ENCODE results near the gene GIPC2.
"Not testable (repeated sequence)": the region's sequence is repeated elsewhere in the genome, so short reads cannot be mapped to it uniquely, and the experiment has no call there.

Gene GIPC2

DNA sequence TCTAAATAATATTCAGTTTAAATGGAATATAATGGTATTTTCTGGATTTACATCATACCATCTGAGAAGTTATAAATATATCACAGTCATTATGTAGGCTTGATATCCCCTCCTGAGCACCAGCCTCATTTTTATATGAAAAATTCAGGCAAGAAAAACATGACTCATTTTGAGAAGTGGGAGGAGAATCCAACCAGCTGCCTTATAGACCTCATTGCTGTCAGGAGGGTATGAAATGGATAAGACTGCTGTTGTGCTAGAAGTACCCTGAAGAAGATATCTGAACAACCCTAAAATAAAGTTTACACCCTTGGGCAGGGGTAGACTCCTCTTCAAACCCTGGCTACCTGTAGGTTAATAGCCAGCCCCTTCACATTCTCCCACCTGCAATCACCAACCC is 8.8 kb downstream of the GIPC2 start:
- Histone ChIP-seq H3K4me3 (ENCODE audit: low read depth, low read length) (no peak overlapping the region), H3K9me3 (no peaks in the 10 kb centered on the region), H3K4me1 (no peaks in the 10 kb centered on the region), H3K36me3 (no peaks in the 10 kb centered on the region), H3K27me3 (no peaks in the 10 kb centered on the region)
- TF ChIP-seq, protein P1, sequence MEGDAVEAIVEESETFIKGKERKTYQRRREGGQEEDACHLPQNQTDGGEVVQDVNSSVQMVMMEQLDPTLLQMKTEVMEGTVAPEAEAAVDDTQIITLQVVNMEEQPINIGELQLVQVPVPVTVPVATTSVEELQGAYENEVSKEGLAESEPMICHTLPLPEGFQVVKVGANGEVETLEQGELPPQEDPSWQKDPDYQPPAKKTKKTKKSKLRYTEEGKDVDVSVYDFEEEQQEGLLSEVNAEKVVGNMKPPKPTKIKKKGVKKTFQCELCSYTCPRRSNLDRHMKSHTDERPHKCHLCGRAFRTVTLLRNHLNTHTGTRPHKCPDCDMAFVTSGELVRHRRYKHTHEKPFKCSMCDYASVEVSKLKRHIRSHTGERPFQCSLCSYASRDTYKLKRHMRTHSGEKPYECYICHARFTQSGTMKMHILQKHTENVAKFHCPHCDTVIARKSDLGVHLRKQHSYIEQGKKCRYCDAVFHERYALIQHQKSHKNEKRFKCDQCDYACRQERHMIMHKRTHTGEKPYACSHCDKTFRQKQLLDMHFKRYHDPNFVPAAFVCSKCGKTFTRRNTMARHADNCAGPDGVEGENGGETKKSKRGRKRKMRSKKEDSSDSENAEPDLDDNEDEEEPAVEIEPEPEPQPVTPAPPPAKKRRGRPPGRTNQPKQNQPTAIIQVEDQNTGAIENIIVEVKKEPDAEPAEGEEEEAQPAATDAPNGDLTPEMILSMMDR (IDR thresholded peaks at IDR 0.05; ENCODE audit: low read depth, low read length), result no peak
- no peak for DNase-seq

DNA sequence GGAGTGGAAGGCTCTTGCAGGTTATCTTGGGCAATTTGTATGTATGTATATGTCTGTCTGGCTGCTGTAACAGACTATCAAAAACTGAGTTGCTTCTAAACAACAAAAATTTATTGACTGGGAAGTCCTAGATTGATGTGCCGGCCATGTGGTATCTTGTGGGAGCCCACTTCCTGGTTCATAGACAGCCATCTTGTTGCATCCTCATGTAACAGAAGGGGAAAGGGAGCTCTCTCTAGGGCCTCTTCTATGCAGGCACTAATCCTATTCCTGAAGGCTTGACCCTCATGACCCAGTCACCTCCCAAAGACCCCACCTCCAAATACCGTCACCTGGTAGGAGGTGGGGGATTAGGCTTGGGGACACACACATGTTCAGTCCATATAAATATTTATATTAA is 9.2 kb downstream of the GIPC2 start:
- Histone ChIP-seq H3K4me3 (ENCODE audit: low read depth, low read length) (no peak overlapping the region), H3K4me1 (no peaks in the 10 kb centered on the region), H3K9me3 (no peaks in the 10 kb centered on the region), H3K36me3 (no peaks in the 10 kb centered on the region), H3K27me3 (no peaks in the 10 kb centered on the region)
- TF ChIP-seq, protein P1 (IDR thresholded peaks at IDR 0.05; ENCODE audit: low read depth, low read length), result no peak
- no peak for DNase-seq

DNA sequence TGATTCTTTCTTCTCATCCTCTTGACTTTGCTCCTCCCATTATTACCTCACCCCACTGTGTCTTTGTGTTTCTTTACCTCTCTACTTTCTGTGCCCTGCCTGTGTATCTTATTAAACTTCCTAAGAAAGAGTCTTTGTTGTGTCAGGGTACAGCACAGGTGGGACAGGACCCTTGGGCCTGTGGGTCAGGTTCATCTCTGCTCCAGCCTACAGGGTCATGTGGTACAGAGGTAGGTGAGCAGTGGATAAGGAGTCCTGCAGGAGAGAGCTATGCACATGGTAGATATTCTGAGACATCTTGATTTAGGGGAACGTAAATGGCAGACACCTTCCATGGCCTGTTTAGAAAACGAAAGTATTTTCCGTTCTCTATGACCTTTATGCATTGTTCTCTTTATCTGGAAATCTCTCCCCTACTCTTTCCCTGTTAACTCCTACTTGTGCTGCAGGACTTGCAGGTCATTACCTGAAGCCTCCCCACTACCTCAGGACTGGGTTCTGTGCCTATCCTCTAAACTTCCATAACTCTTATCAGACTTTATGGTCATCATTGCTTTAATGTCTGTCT is 9.9 kb downstream of the GIPC2 start:
- H3K27me3 ChIP-seq, result no peaks in the 10 kb centered on the region
- no peaks in the 10 kb centered on the region for H3K9me3 ChIP-seq
- no peak overlapping the region for H3K4me3 ChIP-seq (ENCODE audit: low read depth, low read length)
- DNase-seq, result no peak
- TF ChIP-seq, protein P1 (IDR thresholded peaks at IDR 0.05; ENCODE audit: low read depth, low read length), result no peak
- no peaks in the 10 kb centered on the region for H3K4me1 ChIP-seq
- H3K36me3 ChIP-seq, result no peaks in the 10 kb centered on the region

DNA sequence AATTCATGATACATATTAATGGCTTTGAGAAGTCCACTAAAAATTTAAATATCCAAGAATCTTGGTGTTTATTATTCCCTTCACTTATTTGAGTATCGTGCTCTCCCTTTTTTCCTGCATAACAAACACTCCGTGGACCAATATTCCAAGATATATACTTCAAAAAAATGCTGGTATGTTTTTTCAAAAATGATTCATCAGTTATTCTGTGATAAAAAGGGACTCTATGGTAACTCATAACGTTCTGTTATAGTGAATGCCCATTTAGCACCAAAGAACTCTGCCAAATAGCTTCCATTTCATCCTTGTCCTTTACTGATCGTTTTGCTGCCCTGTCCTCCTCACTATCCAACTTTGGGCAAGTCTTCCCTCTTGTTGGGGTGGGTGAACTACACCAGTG is 12.9 kb downstream of the GIPC2 start:
- Histone ChIP-seq H3K36me3 (no peaks in the 10 kb centered on the region), H3K9me3 (no peaks in the 10 kb centered on the region), H3K4me3 (ENCODE audit: low read depth, low read length) (no peak overlapping the region), H3K4me1 (no peaks in the 10 kb centered on the region), H3K27me3 (no peaks in the 10 kb centered on the region)
- no peak for DNase-seq
- TF ChIP-seq, protein P1 (IDR thresholded peaks at IDR 0.05; ENCODE audit: low read depth, low read length), result no peak

DNA sequence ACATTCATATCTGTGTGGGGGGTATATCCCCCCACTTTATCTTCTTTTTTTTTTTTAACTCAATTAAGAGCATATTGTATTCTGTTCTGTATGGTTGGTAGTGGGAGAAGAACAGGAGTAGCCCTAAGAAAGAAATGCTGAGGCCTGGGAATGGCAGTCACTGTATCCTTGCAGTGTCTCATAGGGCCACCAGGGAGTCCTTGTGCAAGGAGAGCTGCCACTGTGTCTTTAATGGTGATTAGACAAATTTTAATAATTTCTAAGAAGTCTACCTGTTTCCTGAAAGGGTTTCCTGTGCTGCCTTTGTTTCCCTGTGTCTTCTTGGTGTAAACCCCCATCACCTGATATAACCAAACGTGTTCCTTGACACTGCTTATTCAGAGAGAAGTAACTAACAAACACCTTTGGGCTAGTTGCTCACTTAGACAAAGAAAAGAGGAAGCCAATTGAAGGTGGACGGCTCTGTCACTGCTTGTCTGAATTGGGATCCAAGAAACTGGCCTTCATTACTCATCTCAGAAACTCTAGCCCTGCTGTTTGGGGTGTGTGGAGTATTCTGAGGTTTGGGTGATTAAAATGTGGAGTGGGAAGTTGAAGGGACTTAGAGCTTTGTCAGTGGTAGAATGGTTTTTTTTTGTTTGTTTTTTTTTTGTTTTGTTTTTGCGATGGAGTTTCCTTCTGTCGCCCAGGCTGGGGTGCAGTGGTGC is 15.2 kb downstream of the GIPC2 start:
- Histone ChIP-seq H3K36me3 (no peaks in the 10 kb centered on the region), H3K9me3 (no peaks in the 10 kb centered on the region), H3K4me3 (ENCODE audit: low read depth, low read length) (no peak overlapping the region), H3K27me3 (no peaks in the 10 kb centered on the region), H3K4me1 (no peaks in the 10 kb centered on the region)
- TF ChIP-seq, protein P1 (IDR thresholded peaks at IDR 0.05; ENCODE audit: low read depth, low read length), result no peak
- no peak for DNase-seq

DNA sequence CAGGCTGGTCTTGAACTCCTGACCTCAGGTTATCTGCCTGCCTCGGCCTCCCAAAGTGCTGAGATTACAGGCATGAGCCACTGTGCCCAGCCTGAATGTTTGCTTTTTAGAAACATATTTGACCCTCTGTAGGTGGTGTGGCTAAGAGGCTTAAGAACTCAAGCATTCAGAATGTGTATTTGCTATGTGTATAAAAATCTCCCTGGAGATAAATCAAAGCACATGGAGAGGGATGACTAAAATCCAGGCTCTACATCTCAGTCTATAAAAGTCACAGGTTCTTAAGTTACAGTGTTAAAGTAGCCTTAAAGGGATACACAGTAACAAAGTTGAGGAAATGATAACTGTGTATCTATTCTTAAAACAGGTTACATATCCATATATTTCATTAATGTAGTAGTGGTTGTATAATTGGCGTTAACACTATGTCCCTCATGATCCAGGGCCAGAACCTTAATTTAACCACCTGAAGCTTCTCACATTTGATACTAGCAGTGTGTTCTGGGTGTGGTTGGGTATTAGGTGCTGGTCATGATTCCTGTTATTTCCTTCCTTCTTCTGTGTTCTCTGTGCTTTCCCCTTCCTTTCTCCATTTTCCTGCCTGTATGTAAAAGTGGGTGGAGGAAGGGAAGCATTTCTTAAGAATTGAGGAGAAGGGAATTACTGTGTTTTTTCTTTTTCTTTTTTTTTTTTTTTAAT is 16.2 kb downstream of the GIPC2 start:
- Histone ChIP-seq H3K4me3 (ENCODE audit: low read depth, low read length) (no peak overlapping the region), H3K9me3 (no peaks in the 10 kb centered on the region), H3K36me3 (no peaks in the 10 kb centered on the region), H3K4me1 (no peaks in the 10 kb centered on the region), H3K27me3 (no peaks in the 10 kb centered on the region)
- TF ChIP-seq, protein P1 (IDR thresholded peaks at IDR 0.05; ENCODE audit: low read depth, low read length), result no peak
- DNase-seq, result no peak

DNA sequence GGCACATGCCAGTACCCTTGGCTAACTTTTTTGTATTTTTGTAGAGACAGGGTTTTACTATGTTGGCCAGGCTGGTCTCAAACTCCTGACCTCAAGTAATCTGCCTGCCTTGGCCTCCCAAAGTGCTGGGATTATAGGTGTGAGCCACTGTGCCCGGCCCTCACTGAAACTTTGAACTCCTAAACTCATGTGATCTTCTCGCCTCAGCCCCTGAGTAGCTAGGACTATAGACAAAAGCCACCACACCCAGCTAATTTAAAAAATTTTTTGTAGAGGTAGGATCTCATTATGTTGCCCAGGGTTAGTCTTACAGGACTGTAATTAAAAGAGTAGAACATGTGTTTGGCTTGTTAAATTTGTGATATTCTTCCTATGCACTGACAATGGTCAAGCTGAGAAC is 19.1 kb downstream of the GIPC2 start:
- H3K9me3 ChIP-seq; H3K4me1 ChIP-seq; H3K4me3 ChIP-seq (ENCODE audit: low read depth, low read length); DNase-seq; H3K27me3 ChIP-seq; H3K36me3 ChIP-seq: not testable (repeated sequence)
